HG02870 (cell line): ENCODE measurements around the gene CYP4F22.
"Not testable (repeated sequence)": the region's sequence is repeated elsewhere in the genome, so short reads cannot be mapped to it uniquely, and the experiment has no call there.

ENCODE experiments used
- ATAC-seq: cut with Tn5 transposase; IDR thresholded peaks from one replicate; pipeline ENCODE4 v1.9.1; 2021; ENCODE audit warnings: mild to moderate bottlenecking, moderate library complexity; ENCODE audit not compliant: unreplicated experiment

CYP4F22 gene

DNA sequence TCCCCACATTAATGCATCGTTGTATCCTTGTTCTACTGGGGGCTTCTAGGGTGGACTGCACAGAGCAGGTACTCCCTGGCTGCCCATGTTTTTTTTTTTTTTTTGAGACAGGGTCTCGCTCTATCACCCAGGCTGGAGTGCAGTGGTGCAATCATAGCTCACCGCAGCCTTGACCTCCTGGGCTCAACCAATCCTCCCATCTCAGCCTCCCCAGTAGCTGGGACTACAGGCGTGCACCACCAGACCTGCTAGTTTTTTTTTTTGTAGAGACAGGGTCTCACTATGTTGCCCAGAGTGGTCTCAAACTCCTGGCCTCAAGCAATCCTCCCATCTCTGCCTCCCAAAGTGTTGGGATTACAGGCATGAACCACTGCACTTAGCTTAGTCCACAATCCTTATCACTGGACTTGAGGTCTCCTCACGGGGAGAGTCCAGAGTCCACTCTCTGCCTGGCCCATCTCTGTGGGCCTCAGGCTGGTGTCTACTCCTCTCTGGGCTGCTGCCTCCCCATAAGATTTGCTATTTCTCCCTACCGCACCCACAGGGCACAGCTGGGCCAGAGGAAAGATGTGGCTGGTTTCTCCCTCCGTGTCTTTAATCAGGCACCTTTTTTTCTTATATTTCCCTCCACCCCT, 56.3 kb downstream of the CYP4F22 start:
- no peak for ATAC-seq

GRCh38 chr19:15570420-15570819, 62.1 kb downstream of the CYP4F22 start:
- ATAC-seq, result no peak

DNA sequence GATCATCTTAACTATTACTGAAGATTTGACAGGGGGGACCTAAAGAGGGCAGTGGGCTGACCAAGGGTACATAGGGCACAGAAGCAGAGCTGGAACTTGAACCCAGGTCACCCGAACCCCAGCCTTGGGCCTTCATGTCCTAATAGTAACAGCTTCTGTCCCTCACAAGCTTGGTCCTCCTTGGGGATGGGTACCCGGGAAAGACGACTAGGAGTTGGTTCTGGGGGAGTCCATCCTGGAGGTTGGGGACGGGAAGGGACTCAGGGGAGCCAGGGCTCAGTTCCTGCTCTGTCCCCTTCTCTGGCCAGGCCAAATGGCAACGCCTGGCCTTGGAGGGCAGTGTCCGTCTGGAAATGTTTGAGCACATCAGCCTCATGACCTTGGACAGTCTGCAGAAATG, 67.1 kb downstream of the CYP4F22 start:
- no peak for ATAC-seq

DNA sequence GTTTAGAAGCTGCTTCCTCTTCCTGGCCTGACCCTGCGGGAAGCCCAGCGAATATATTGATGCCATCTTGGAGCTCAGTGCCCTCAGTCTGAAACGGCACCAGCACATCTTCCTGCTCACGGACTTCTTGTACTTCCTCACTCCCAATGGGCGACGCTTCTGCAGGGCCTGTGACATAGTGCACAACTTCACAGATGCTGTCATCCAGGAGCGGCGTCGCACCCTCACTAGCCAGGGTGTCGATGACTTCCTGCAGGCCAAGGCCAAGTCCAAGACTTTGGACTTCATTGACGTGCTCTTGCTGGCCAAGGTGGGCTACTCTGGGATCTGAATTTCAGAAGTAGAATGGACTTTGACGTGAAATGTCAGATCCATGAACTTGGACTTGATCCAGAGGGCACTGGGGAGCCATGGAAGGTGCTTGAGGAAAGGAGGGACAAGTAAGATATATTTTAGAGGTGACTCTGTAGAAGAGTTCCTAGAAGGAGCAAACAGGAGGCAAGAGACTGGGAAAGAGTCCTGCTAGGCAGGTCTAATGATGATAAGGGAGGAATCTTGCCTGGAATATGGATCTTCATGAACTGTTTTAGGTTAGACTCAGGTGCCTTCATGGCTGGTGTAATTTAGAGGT, 68.3 kb downstream of the CYP4F22 start:
- no peak for ATAC-seq

GRCh38 chr19:15577184-15577771, 69.0 kb downstream of the CYP4F22 start:
- no peak for ATAC-seq

- no peak for ATAC-seq
Observed at GRCh38 chr19:15583346-15583745, 75.0 kb downstream of the CYP4F22 start.

DNA sequence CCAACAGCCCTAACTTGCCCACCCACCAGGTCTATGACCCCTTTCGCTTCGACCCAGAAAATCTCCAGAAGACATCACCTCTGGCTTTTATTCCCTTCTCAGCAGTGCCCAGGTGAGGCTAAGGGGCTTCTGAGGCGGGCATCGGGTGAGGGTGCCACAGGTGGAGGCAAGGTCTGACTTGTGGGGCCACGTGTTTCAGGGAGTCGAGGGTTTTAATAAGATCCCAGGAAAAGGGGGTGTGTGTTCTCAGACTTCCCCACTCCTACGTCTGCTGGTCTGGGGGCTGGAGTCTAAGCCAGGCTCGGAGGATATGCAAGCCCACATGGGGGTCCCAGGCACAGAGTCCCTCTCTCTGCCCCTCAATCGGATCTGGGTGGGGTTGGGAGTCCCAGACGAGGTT, 75.8 kb downstream of the CYP4F22 start:
- no peak for ATAC-seq

- ATAC-seq, result no peak
Observed at GRCh38 chr19:15584541-15585115, 76.3 kb downstream of the CYP4F22 start.

DNA sequence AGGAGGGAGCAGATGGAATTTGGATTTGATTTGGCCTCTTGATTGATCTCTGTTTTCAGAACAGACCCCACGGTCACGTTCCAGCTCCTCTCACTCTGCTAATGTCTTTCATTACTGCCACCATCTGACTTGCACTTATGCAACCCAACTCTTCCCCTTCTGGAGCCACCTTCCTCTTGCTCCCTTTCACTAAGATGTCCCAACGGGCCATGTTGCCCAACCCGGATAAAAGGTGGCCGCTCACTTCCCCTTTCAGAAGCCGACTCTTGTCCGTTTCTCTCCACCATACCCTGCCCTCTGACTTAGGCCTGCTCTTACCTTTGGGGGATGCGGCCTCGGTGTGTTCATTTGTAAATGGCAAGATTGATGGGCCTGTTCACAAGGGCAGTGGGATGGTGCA, 79.3 kb downstream of the CYP4F22 start:
- ATAC-seq, result no peak

DNA sequence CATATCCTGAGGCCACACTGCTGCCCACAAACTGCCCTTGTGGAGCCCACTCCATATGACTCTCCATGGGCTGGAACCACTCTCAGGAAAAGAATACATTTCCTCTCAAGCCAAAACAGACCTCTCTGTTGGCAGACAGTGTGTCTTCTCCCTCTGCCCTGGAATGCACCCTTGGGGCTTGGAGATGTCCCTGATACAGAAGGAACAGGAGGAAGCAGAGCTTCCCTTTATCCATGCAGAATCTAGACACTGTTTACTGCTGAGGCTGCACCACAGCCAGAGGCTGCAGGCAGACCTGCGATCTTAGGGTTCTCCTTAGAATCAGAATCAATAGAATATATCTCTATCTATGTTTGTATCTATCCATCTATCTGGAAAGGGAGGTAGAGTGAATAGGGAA, 79.9 kb downstream of the CYP4F22 start:
- no peak for ATAC-seq

DNA sequence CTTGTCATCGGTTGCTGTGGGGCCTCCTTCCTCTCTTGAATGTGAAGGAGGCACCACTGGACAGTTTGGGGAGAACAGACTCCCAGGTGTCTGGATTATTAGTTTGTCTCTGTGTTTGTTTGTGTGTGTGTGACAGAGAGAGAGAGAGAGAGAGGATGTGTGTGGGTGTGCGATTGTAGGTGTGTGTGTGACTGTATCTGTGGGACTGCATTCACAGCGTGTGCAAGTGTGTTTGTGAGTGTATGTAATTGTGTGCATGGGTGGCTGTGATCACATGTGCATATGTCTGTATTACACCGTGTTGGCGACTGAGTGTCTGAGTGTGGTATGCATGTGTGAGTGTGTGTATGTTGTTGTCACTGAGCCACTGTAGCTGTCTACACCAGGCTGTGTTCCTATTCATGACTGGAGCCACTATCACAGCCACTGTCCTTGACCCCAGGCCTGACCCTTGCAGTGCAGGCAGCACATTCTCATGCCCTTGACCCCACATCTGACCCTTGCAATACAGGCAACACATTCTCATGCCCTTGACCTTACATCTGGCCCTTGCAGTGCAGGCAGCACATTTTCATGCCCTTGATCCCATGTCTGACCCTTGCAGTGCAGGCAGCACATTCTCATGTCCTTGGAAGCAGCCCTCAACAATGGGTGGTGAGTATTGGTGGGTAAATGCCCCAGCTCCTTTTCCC, 81.6 kb downstream of the CYP4F22 start:
- no peak for ATAC-seq

- ATAC-seq, result no peak
Observed at GRCh38 chr19:15591796-15592195, 83.5 kb downstream of the CYP4F22 start.

- ATAC-seq, result not testable (repeated sequence)
Observed at GRCh38 chr19:15592506-15592905, 84.2 kb downstream of the CYP4F22 start.

GRCh38 chr19:15593766-15594165, 85.4 kb downstream of the CYP4F22 start:
- ATAC-seq, result not testable (repeated sequence)

GRCh38 chr19:15595069-15595468, 86.7 kb downstream of the CYP4F22 start:
- ATAC-seq, result no peak
